ENCODE measurements around the gene ZNF511. TPM values are rescaled to one million over a fixed set of nuclear protein-coding genes. Genes with fewer than 3 reads are reported as not detected.

The ZNF511 gene
- total and polyA plus RNA-seq, 2 of the 4 experiments (the other 2 are of a cell fraction), result 13.6 to 32.6 TPM

GRCh38 chr10:133336118-133336576, 27.4 kb downstream of the ZNF511 start:
- dilution Hi-C loops (cut with HindIII; ENCODE audit: low sequenced_read_pairs, unreplicated experiment) (no loop called here), in situ Hi-C loops (cut with MboI; ENCODE audit: low sequenced_read_pairs) (no loop called here), intact Hi-C loops (cut with micrococcal nuclease) (no loop called here)
- DNase-seq (no peak), ATAC-seq (ENCODE audit: low read depth) (no peak)
- H2BK5ac ChIP-seq (ENCODE audit: low read depth, low read length, poor library complexity, severe bottlenecking), result no peak overlapping the region
- H4K91ac ChIP-seq (ENCODE audit: insufficient read depth, low read depth, low read length), result no peak overlapping the region
- H2BK15ac ChIP-seq (ENCODE audit: low read depth, low read length), result no peak overlapping the region
- H2BK20ac ChIP-seq (ENCODE audit: low read depth, low read length), result no peak overlapping the region
- WGBS, 2 experiments (ENCODE audit: extremely low coverage in 2 of 2, insufficient read length in 1 of 2), result 6% methylated on average over 18 of the region's 41 CpGs; no CpG with 5 or more reads in 1 of the 2 experiments
- no peaks in the 10 kb centered on the region for H3K36me3 ChIP-seq (ENCODE audit: control insufficient read depth, insufficient read depth, low read length)
- H3K4me2 ChIP-seq (ENCODE audit: low read depth, low read length), result no peak overlapping the region
- no peak overlapping the region for H2BK120ac ChIP-seq (ENCODE audit: low read depth, low read length)
- H3K4ac ChIP-seq (ENCODE audit: low read depth, low read length), result no peak overlapping the region
- H3K4me3 ChIP-seq (ENCODE audit: insufficient read depth, low read depth, low read length), result no peak overlapping the region
- no peak overlapping the region for H3K56ac ChIP-seq (ENCODE audit: extremely low read depth, insufficient read depth, low read length)
- TF ChIP-seq ELK1 (IDR thresholded peaks at IDR 0.05; ENCODE audit: borderline replicate concordance, low read depth, low read length) (no peak), RAD21 (IDR thresholded peaks at IDR 0.05; ENCODE audit: low read length) (no peak), CTCF (conservative IDR thresholded peaks at IDR 0.05; ENCODE audit: low read depth, low read length) (no peak), BHLHE40 (IDR thresholded peaks at IDR 0.05; ENCODE audit: low read depth, low read length) (no peak), CHD1 (IDR thresholded peaks at IDR 0.05; ENCODE audit: low read depth, low read length) (no peak), MXI1 (IDR thresholded peaks at IDR 0.05; ENCODE audit: borderline replicate concordance, low read depth, low read length) (no peak), POLR2A (IDR thresholded peaks at IDR 0.05; ENCODE audit: low read depth, low read length) (no peak), NFE2L2 (IDR thresholded peaks at IDR 0.05; ENCODE audit: low read depth, low read length) (no peak), SMC3 (IDR thresholded peaks at IDR 0.05; ENCODE audit: low read depth, low read length) (no peak), MAZ (IDR thresholded peaks at IDR 0.05; ENCODE audit: borderline replicate concordance, low read depth, low read length) (no peak), CEBPB (IDR thresholded peaks at IDR 0.05; ENCODE audit: low read depth, low read length) (no peak), USF2 (IDR thresholded peaks at IDR 0.05; ENCODE audit: low read depth, low read length) (no peak), RFX5 (IDR thresholded peaks at IDR 0.05; ENCODE audit: low read depth, low read length) (no peak), RCOR1 (IDR thresholded peaks at IDR 0.05; ENCODE audit: insufficient replicate concordance, low read length) (no peak), MAFK (IDR thresholded peaks at IDR 0.05; ENCODE audit: low read depth, low read length) (no peak), FOS (IDR thresholded peaks at IDR 0.05; ENCODE audit: low read depth, low read length) (no peak)
- no peak overlapping the region for H4K8ac ChIP-seq (ENCODE audit: low read depth in 2 of 2, low read length in 2 of 2)
- H3K9ac ChIP-seq (ENCODE audit: low read depth, low read length), result no peak overlapping the region
- no peak overlapping the region for H3K23ac ChIP-seq (ENCODE audit: low read depth, low read length)
- no peaks in the 10 kb centered on the region; the same call in 1 of the 2 replicates for H3K9me3 ChIP-seq (ENCODE audit: control insufficient read depth, insufficient read depth, low read length)
- H4K20me1 ChIP-seq (ENCODE audit: insufficient read depth, low read length), result no peaks in the 10 kb centered on the region
- H2AFZ ChIP-seq (replicated peaks; ENCODE audit: low read length, poor library complexity), result no peak overlapping the region
- H3K27ac ChIP-seq (ENCODE audit: insufficient read depth, low read length), result no peak overlapping the region
- no peak overlapping the region for H2AK5ac ChIP-seq (ENCODE audit: low read depth, low read length)
- no peak overlapping the region for H3K18ac ChIP-seq (ENCODE audit: low read depth, low read length)
- H3K9me1 ChIP-seq (ENCODE audit: insufficient read depth, low read length), result no peaks in the 10 kb centered on the region
- ChIA-PET POLR2A (ENCODE audit: unreplicated experiment) (no interaction called here), CTCF (no interaction called here)
- BruUV-seq (replicated peaks), result no TSS peak
- peaks cover 3% of the 10 kb centered on the region; the same call in 1 of the 2 replicates for H3K4me1 ChIP-seq (ENCODE audit: control insufficient read depth, insufficient read depth, low read length)
- no peak overlapping the region for H4K5ac ChIP-seq (ENCODE audit: low read depth, low read length)
- no peak overlapping the region for H2AK9ac ChIP-seq (replicated peaks; ENCODE audit: low read depth, low read length, poor library complexity)
- H3K79me1 ChIP-seq (ENCODE audit: low read depth in 1 of 2, low read length in 2 of 2), result no peaks in the 10 kb centered on the region
- peaks cover 50% of the 10 kb centered on the region for H3K27me3 ChIP-seq (ENCODE audit: control insufficient read depth, insufficient read depth, low read length)
- H3K14ac ChIP-seq (replicated peaks; ENCODE audit: low read depth, low read length), result no peak overlapping the region
